Measurements from ENCODE around the gene C5.
A peak's percentile ranks its signal among the peaks of the same experiment; 100 is the strongest.

C5 gene

DNA sequence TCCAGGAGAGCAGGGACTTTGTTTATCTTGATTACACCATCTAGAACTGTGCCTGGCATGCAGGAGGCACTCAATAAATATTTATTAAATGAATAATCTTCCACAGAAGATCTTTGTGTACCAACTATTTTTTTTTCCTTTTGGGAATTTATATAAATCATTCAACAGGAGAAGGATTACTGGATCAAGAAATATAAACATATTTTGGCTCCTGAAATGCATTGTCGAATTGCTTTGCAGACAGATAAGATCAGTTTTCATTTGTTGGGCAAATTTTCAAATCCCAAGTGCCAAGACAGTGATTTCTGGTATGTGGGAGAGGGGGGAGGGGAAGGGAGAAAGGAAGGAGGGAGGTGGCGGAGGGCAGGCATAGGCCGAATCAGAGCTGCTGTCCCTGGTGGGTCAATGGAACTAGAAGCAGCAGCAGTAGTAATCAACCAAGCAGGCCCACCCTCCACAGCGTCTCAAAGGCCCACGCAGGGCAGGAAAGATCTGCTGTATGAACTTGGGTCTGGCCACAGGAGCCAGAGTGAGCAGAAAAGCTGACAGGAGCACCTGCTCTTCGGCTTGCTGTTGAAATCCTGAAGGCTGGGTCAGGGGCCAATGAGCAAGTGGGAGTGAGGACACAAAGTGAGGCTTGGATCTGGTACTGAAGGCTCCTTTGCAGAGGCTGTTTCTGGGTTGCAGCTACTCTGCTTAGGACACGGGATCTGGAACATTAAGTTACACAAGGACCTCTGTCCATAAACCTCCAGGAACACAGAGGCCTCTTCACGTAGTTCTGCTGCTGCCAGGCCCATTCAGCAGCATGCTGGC, 107.7 kb downstream of the C5 start:
- H3K4me3 Mint-ChIP-seq, result no peak overlapping the region
- DNase-seq (ENCODE audit: low spot score in 2 of 2) (no peak), ATAC-seq (replicated peaks; ENCODE audit: extremely low read depth, poor library complexity, severe bottlenecking) (no peak)
- no peaks in the 10 kb centered on the region for H3K9me3 Mint-ChIP-seq
- no peak overlapping the region for H3K27ac Mint-ChIP-seq (ENCODE audit: low read depth)
- H3K36me3 Mint-ChIP-seq (ENCODE audit: insufficient read depth), result no peaks in the 10 kb centered on the region
- H3K27me3 Mint-ChIP-seq, result no peaks in the 10 kb centered on the region
- H3K4me1 Mint-ChIP-seq, result no peaks in the 10 kb centered on the region

DNA sequence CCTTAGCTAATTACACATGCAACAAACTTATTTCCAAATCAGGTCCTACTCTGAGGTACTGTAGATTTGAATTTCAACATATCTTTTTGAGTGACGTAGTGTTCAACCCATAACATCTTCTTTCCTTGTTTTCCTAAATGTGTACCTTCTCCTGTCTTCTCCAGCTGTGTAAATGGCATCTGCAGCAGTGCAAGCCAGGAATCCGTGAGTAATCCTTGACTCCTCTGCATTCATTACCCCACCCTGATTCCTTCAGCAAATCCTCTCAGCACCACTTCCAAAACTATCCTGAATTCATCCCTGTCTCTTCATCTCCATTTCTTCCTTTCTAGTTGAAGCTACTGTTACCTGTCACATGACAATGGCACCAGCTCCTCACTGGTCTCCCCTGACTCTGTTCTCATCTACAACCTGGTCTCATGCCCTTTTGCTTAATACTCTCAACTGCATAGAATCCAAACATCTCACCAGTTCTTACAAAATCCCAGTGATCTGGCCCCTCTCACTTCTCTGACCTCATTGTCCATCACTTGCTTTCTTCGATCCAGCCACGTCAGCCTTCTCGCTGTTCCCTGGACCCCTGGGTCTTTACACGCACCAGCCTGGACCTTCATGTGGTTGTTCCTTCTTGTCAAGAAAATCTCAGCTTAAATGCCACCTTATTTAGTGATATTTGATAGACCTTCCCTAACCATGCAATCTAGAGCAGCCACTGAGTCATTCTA, 108.9 kb downstream of the C5 start:
- ATAC-seq (replicated peaks; ENCODE audit: extremely low read depth, poor library complexity, severe bottlenecking), result no peak
- H3K4me3 Mint-ChIP-seq, result no peak overlapping the region
- no peaks in the 10 kb centered on the region for H3K27me3 Mint-ChIP-seq
- DNase-seq (ENCODE audit: low spot score in 2 of 2), result no peak
- H3K9me3 Mint-ChIP-seq, result no peaks in the 10 kb centered on the region
- H3K36me3 Mint-ChIP-seq (ENCODE audit: insufficient read depth), result no peaks in the 10 kb centered on the region
- peaks cover 10% of the 10 kb centered on the region for H3K4me1 Mint-ChIP-seq
- no peak overlapping the region for H3K27ac Mint-ChIP-seq (ENCODE audit: low read depth)

DNA sequence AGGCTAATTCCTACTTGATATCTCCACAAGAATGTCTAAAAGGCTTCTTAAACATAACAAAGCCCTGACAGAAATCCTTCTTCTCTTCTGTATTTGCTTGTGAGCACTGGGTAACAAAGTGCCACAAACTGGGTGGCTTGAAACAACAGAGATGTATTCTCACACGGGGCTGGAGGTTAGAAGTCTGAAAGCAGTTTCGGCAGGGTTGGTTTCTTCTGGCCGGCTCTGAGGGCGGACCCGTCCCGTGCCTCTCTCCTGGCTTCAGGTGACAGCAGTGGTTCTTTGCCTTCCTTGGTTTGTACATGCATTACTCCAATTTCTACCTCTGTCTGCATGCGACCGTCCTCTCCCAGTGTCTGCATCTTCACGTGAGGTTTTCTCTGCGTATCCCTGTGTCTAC, 109.5 kb downstream of the C5 start:
- no peaks in the 10 kb centered on the region for H3K9me3 Mint-ChIP-seq
- H3K27me3 Mint-ChIP-seq, result no peaks in the 10 kb centered on the region
- no peak overlapping the region for H3K4me3 Mint-ChIP-seq
- peaks cover 16% of the 10 kb centered on the region for H3K4me1 Mint-ChIP-seq
- ATAC-seq (replicated peaks; ENCODE audit: extremely low read depth, poor library complexity, severe bottlenecking) (no peak), DNase-seq (ENCODE audit: low spot score in 2 of 2) (no peak)
- H3K27ac Mint-ChIP-seq (ENCODE audit: low read depth), result no peak overlapping the region
- H3K36me3 Mint-ChIP-seq (ENCODE audit: insufficient read depth), result no peaks in the 10 kb centered on the region

GRCh38 chr9:120938851-120939250, 111.2 kb downstream of the C5 start:
- Mint-ChIP-seq H3K27me3 (no peaks in the 10 kb centered on the region), H3K4me3 (no peak overlapping the region), H3K9me3 (no peaks in the 10 kb centered on the region), H3K27ac (ENCODE audit: low read depth) (no peak overlapping the region), H3K36me3 (ENCODE audit: insufficient read depth) (no peaks in the 10 kb centered on the region), H3K4me1 (peaks cover 30% of the 10 kb centered on the region)
- DNase-seq (ENCODE audit: low spot score in 2 of 2), result no peak
- ATAC-seq (replicated peaks; ENCODE audit: extremely low read depth, poor library complexity, severe bottlenecking), result no peak

DNA sequence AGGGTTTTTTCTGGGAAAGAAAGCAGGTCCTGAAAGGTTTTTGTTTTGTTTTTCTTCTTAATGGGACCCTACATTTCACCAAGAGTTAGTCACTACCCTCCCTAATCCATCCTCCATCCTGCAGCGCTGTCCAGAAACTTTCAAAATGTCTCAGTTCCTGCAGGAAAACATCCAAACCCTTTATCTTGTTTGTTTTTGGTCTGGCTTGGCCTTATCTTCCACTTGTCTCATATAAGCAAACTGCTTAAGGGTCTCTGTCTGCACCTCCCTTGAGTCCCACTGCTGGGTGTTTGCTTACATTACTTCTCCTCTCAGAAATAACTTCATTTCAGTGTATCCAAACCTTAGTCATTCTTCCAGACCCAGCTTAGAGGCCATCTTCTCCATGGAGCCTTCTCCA, 112.5 kb downstream of the C5 start:
- Mint-ChIP-seq H3K4me1 (peaks cover 38% of the 10 kb centered on the region), H3K9me3 (no peaks in the 10 kb centered on the region), H3K27me3 (no peaks in the 10 kb centered on the region), H3K4me3 (no peak overlapping the region), H3K27ac (ENCODE audit: low read depth) (no peak overlapping the region), H3K36me3 (ENCODE audit: insufficient read depth) (no peaks in the 10 kb centered on the region)
- DNase-seq (ENCODE audit: low spot score in 2 of 2) (no peak), ATAC-seq (replicated peaks; ENCODE audit: extremely low read depth, poor library complexity, severe bottlenecking) (no peak)

GRCh38 chr9:120937127-120937526, 112.9 kb downstream of the C5 start:
- no peaks in the 10 kb centered on the region for H3K27me3 Mint-ChIP-seq
- ATAC-seq (replicated peaks; ENCODE audit: extremely low read depth, poor library complexity, severe bottlenecking) (no peak), DNase-seq (ENCODE audit: low spot score in 2 of 2) (no peak)
- H3K4me3 Mint-ChIP-seq, result no peak overlapping the region
- peak overlapping the region; percentile 74 for H3K27ac Mint-ChIP-seq (ENCODE audit: low read depth)
- no peaks in the 10 kb centered on the region for H3K9me3 Mint-ChIP-seq
- H3K36me3 Mint-ChIP-seq (ENCODE audit: insufficient read depth), result no peaks in the 10 kb centered on the region
- H3K4me1 Mint-ChIP-seq, result peaks cover 42% of the 10 kb centered on the region

DNA sequence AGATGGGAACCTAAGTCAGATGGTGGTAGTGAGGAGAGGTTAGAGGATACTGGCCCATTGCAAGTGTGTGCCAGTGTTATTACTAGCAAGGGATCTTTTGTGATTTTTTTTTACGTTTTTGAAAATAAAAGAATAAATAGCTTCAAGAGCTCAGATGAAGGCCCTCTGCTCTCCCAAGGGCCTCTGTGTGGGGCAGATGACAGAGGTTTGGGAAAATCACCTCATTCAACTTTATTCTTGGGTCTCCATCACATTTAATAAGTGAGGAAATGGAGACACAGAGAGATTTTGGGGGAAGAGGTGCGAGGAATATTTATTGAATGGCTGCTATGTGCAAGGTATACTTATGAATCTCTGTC, 113.3 kb downstream of the C5 start:
- H3K27me3 Mint-ChIP-seq, result no peaks in the 10 kb centered on the region

GRCh38 chr9:120936011-120936763, 113.9 kb downstream of the C5 start:
- peak overlapping the region; percentile 45 for H3K4me3 Mint-ChIP-seq
- DNase-seq (ENCODE audit: low spot score in 2 of 2), result peak; percentile 76 to 79
- H3K9me3 Mint-ChIP-seq, result no peaks in the 10 kb centered on the region
- ATAC-seq (replicated peaks; ENCODE audit: extremely low read depth, poor library complexity, severe bottlenecking), result peak; percentile 72
- no peaks in the 10 kb centered on the region for H3K27me3 Mint-ChIP-seq
- H3K36me3 Mint-ChIP-seq (ENCODE audit: insufficient read depth), result peaks cover 4% of the 10 kb centered on the region
- H3K27ac Mint-ChIP-seq (ENCODE audit: low read depth), result peak overlapping the region; percentile 74
- H3K4me1 Mint-ChIP-seq, result peaks cover 51% of the 10 kb centered on the region

More for the DNA sequence above, 113.3 kb downstream of the C5 start:
- peak overlapping the region; percentile 74 for H3K27ac Mint-ChIP-seq (ENCODE audit: low read depth)
- H3K36me3 Mint-ChIP-seq (ENCODE audit: insufficient read depth), result no peaks in the 10 kb centered on the region
- H3K9me3 Mint-ChIP-seq, result no peaks in the 10 kb centered on the region
- peak overlapping the region; percentile 45 for H3K4me3 Mint-ChIP-seq
- no peak for DNase-seq (ENCODE audit: low spot score in 2 of 2)
- ATAC-seq (replicated peaks; ENCODE audit: extremely low read depth, poor library complexity, severe bottlenecking), result no peak
- H3K4me1 Mint-ChIP-seq, result peaks cover 46% of the 10 kb centered on the region

DNA sequence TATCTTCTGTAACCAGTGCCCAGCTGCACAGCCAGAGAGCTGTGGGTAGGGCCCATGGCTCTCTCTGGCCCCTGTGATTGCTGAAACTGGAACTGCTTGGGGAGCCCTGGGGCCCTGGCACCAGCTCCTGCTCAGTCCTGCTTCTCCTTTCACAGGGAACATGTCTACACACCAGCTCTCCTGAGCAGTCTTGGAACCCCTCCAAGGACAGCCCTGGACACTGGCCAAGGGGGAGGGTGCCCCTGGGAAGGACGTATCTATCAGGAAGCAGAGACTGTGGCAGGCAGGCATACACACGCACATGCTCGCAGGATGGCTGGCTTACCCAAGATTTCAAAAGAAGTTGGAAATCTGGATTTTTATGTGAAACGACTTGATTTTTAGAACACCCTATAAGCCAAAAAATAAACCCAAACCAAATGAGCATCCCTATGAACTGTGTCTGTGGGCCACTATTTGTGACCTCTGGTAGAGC, 114.7 kb downstream of the C5 start:
- ATAC-seq (replicated peaks; ENCODE audit: extremely low read depth, poor library complexity, severe bottlenecking), result no peak
- H3K27ac Mint-ChIP-seq (ENCODE audit: low read depth), result peak overlapping the region; percentile 74
- peaks cover 7% of the 10 kb centered on the region for H3K36me3 Mint-ChIP-seq (ENCODE audit: insufficient read depth)
- H3K4me1 Mint-ChIP-seq, result peaks cover 56% of the 10 kb centered on the region
- H3K27me3 Mint-ChIP-seq, result no peaks in the 10 kb centered on the region
- H3K9me3 Mint-ChIP-seq, result no peaks in the 10 kb centered on the region
- no peak for DNase-seq (ENCODE audit: low spot score in 2 of 2)
- H3K4me3 Mint-ChIP-seq, result peak overlapping the region; percentile 45

- Mint-ChIP-seq H3K4me1 (peaks cover 66% of the 10 kb centered on the region), H3K9me3 (no peaks in the 10 kb centered on the region), H3K27ac (ENCODE audit: low read depth) (peak overlapping the region; percentile 99), H3K27me3 (no peaks in the 10 kb centered on the region), H3K36me3 (ENCODE audit: insufficient read depth) (peaks cover 10% of the 10 kb centered on the region), H3K4me3 (peak overlapping the region; percentile 18)
- DNase-seq (ENCODE audit: low spot score in 2 of 2), result no peak
- ATAC-seq (replicated peaks; ENCODE audit: extremely low read depth, poor library complexity, severe bottlenecking), result no peak
Observed at GRCh38 chr9:120934281-120934680, 115.8 kb downstream of the C5 start.

DNA sequence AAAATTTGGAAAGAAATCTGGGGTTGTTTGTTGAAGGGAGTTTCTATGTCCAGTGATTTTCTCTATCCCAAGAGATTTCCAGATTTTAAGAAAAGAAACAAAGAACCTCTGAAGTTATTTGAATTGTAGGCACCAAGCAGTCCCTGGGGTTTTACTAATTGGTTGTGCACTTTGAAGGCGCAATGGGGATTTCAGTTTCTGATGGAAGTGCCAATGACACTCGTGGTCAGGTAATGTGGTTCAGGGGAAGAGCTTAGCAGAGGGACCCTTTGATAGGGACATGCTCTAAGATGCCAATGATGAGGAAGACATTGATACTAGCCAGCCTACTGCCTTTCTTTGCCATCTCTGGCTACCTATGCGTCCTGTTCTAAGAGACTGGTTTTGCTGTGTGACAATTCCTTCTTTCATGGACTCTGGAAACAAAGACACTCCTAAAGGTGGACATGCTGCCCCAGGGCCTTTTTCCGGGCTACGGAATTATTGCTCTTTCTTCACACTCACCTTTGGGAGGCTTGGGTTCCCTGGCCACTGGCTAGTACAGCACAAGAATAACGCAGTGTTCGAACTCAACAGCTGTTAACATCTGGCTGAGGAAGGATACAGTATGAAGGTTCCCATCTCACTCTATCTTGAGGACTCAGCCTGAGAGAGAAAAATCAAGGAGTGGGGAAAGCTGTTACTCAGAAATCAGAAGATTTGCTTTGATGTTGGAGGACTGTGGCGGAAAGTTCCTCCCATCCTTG, 116.6 kb downstream of the C5 start:
- DNase-seq (ENCODE audit: low spot score in 2 of 2) (no peak), ATAC-seq (replicated peaks; ENCODE audit: extremely low read depth, poor library complexity, severe bottlenecking) (no peak)
- Mint-ChIP-seq H3K27me3 (no peaks in the 10 kb centered on the region), H3K4me1 (peaks cover 69% of the 10 kb centered on the region), H3K27ac (ENCODE audit: low read depth) (peak overlapping the region; percentile 99), H3K36me3 (ENCODE audit: insufficient read depth) (peaks cover 12% of the 10 kb centered on the region), H3K9me3 (no peaks in the 10 kb centered on the region), H3K4me3 (no peak overlapping the region)

All from central memory CD8-positive, alpha-beta T cell (primary cell).